ENCODE measurements around the gene SMKR1. TPM values are rescaled to one million over a fixed set of nuclear protein-coding genes. Genes with fewer than 3 reads are reported as not detected.
"Not testable (repeated sequence)": the region's sequence is repeated elsewhere in the genome, so short reads cannot be mapped to it uniquely, and the experiment has no call there.

Gene SMKR1
- total and polyA plus RNA-seq, 2 of the 8 experiments (the other 6 are each of a cell fraction or from before 2014, with no cell fraction given): 0.39 to 1.6 TPM

DNA sequence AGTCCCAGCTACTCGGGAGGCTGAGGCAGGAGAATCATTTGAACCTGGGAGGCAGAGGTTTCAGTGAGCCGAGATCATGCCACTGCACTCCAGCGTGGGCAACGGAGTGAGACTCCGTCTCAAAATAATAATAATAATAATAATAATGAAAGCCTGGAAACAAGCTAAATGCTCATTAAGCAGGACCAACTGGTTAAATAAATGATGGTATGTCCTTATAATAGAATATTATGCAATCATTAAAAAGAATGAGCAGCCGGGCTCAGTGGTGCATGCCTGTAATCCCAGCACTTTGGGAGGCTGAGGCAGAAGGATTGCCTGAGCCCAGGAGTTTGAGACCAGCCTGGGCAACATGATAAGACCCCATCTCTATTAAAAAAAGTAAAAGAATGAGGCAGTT lies 21.0 kb upstream of the SMKR1 start:
- H3K4me1 ChIP-seq (replicated peaks in 1 of 4; ENCODE audit: control insufficient read depth in 3 of 4, insufficient read depth in 4 of 4, low read length in 3 of 4); POLR2A ChIA-PET (ENCODE audit: partially characterized antibody); H3K9ac ChIP-seq (replicated peaks in 1 of 4; ENCODE audit: extremely low read depth in 1 of 4, low read depth in 3 of 4, low read length in 3 of 4); H3K56ac ChIP-seq (replicated peaks; ENCODE audit: insufficient read length, low read depth, low read length); H3K4ac ChIP-seq (replicated peaks; ENCODE audit: insufficient read length, low read depth, low read length); H3K79me1 ChIP-seq (ENCODE audit: low read depth, low read length); H2BK15ac ChIP-seq (ENCODE audit: low read length); H2AK5ac ChIP-seq (ENCODE audit: low read depth, low read length); H3K9me3 ChIP-seq (ENCODE audit: insufficient read depth in 2 of 2, low read depth in 1 of 2, low read length in 1 of 2); H3K14ac ChIP-seq (ENCODE audit: insufficient read length); H4K5ac ChIP-seq (ENCODE audit: insufficient read length, low read depth, low read length); H4K8ac ChIP-seq (ENCODE audit: extremely low read depth, insufficient read depth, low read length); H2BK120ac ChIP-seq (replicated peaks; ENCODE audit: low read depth, low read length); H2AFZ ChIP-seq (ENCODE audit: low read length); H3K23ac ChIP-seq (ENCODE audit: insufficient read length); H3K4me2 ChIP-seq (ENCODE audit: insufficient read depth in 1 of 2, low read depth in 2 of 2, low read length in 2 of 2); H4K91ac ChIP-seq (replicated peaks; ENCODE audit: insufficient read length, low read length); H4K20me1 ChIP-seq (replicated peaks in 1 of 2; ENCODE audit: control insufficient read depth in 1 of 2, insufficient read depth in 2 of 2, low read length in 2 of 2); H3K18ac ChIP-seq (ENCODE audit: extremely low read depth, low read length); H2BK20ac ChIP-seq (ENCODE audit: low read length); H3K23me2 ChIP-seq (ENCODE audit: low read depth, low read length); H3K4me3 ChIP-seq (ENCODE audit: extremely low read depth in 1 of 4, insufficient read depth in 2 of 4, low read depth in 3 of 4, low read length in 4 of 4); H3K27ac ChIP-seq (ENCODE audit: low read depth, low read length); DNase-seq (ENCODE audit: low read depth in 1 of 2, low spot score in 2 of 2); H3K79me2 ChIP-seq (ENCODE audit: control insufficient read depth in 1 of 2, insufficient read depth in 2 of 2, low read length in 2 of 2); FAIRE-seq; H2BK5ac ChIP-seq (ENCODE audit: low read depth, low read length); H3K27me3 ChIP-seq (replicated peaks in 1 of 4; ENCODE audit: control insufficient read depth in 3 of 4, extremely low read depth in 1 of 4, insufficient read depth in 3 of 4, low read length in 3 of 4); H2BK12ac ChIP-seq (ENCODE audit: low read depth, low read length): not testable (repeated sequence)
- peaks cover 0 to 18% (median 1%) of the 10 kb centered on the region in 4 experiments; a peak in 2 of 8 replicates for H3K36me3 ChIP-seq (ENCODE audit: control insufficient read depth in 2 of 4, insufficient read depth in 4 of 4, low read length in 3 of 4)
- WGBS, 2 experiments (ENCODE audit: extremely low coverage in 1 of 2, insufficient coverage in 1 of 2, insufficient read length in 1 of 2, insufficient replicate concordance in 2 of 2, low coverage in 1 of 2, low lambda C conversion rate in 2 of 2, missing lambda C conversion rate in 1 of 2): 94% methylated on average over 6 of the region's 6 CpGs; no CpG with 5 or more reads in 1 of the 2 experiments
- CTCF ChIA-PET (ENCODE audit: partially characterized antibody): interaction anchor here (0.8 to 8.1 kb wide), 4 partner anchors 10 to 154 kb away, joined by 3 to 52 read pairs (median 6); no protein-coding TSS in a partner anchor
